ENCODE data around the gene WSCD2. TPM values are rescaled to one million over a fixed set of nuclear protein-coding genes. Genes with fewer than 3 reads are reported as not detected.

Gene WSCD2
- total RNA-seq, 2 experiments from 2014 or later, result not detected

- ChIA-PET CTCF (ENCODE audit: unreplicated experiment) (no interaction called here), POLR2A (no interaction called here)
- BruUV-seq (replicated peaks), result no TSS peak
- intact Hi-C loops (cut with micrococcal nuclease; ENCODE audit: unreplicated experiment), result no loop called here
- Histone ChIP-seq H3K36me3 (ENCODE audit: insufficient read depth, low read length) (no peaks in the 10 kb centered on the region), H3K9me2 (ENCODE audit: insufficient read depth, low read length) (no peaks in the 10 kb centered on the region), H3K4me2 (ENCODE audit: low read length) (no peak overlapping the region), H3K4me1 (ENCODE audit: insufficient read depth, low read length, poor library complexity, severe bottlenecking) (no peaks in the 10 kb centered on the region), H2AFZ (ENCODE audit: low read length) (no peak overlapping the region), H3K27ac (ENCODE audit: low read depth, low read length, poor library complexity, severe bottlenecking) (no peak overlapping the region), H4K20me1 (ENCODE audit: insufficient read depth, low read length) (no peaks in the 10 kb centered on the region), H3K79me2 (ENCODE audit: insufficient read depth, low read depth, low read length) (no peaks in the 10 kb centered on the region), H3K4me3 (ENCODE audit: low read depth, low read length, poor library complexity, severe bottlenecking) (no peak overlapping the region), H3K9me3 (ENCODE audit: low read length) (no peaks in the 10 kb centered on the region)
- no peak for TF ChIP-seq CTCF (conservative IDR thresholded peaks at IDR 0.05; ENCODE audit: low read length)
- no peak for TF ChIP-seq EZH2phosphoT487 (IDR thresholded peaks at IDR 0.05; ENCODE audit: borderline replicate concordance, low read depth, low read length)
- no peak for DNase-seq (ENCODE audit: low spot score)
Observed at GRCh38 chr12:108201808-108202207, 72.7 kb downstream of the WSCD2 start.

- BruUV-seq (replicated peaks), result no TSS peak
- CTCF ChIA-PET (ENCODE audit: unreplicated experiment), result no interaction called here
Observed at GRCh38 chr12:108204117-108204987, 75.3 kb downstream of the WSCD2 start.

More at GRCh38 chr12:108204117-108204987, 75.3 kb downstream of the WSCD2 start:
- Histone ChIP-seq H3K36me3 (ENCODE audit: insufficient read depth, low read length) (no peaks in the 10 kb centered on the region), H2AFZ (ENCODE audit: low read length) (no peak overlapping the region), H3K9me3 (ENCODE audit: low read length) (no peaks in the 10 kb centered on the region), H3K27ac (ENCODE audit: low read depth, low read length, poor library complexity, severe bottlenecking) (no peak overlapping the region), H3K79me2 (ENCODE audit: insufficient read depth, low read depth, low read length) (no peaks in the 10 kb centered on the region), H3K4me2 (ENCODE audit: low read length) (no peak overlapping the region), H3K4me1 (ENCODE audit: insufficient read depth, low read length, poor library complexity, severe bottlenecking) (no peaks in the 10 kb centered on the region), H3K9me2 (ENCODE audit: insufficient read depth, low read length) (no peaks in the 10 kb centered on the region), H3K4me3 (ENCODE audit: low read depth, low read length, poor library complexity, severe bottlenecking) (no peak overlapping the region), H4K20me1 (ENCODE audit: insufficient read depth, low read length) (no peaks in the 10 kb centered on the region)
- POLR2A ChIA-PET, result interaction anchor here (0.7 kb wide), 1 partner anchor 1394 kb away, joined by 3 read pairs; no protein-coding TSS in a partner anchor
- no peak for DNase-seq (ENCODE audit: low spot score)
- intact Hi-C loops (cut with micrococcal nuclease; ENCODE audit: unreplicated experiment), result no loop called here
- TF ChIP-seq CTCF (conservative IDR thresholded peaks at IDR 0.05; ENCODE audit: low read length) (no peak), EZH2phosphoT487 (IDR thresholded peaks at IDR 0.05; ENCODE audit: borderline replicate concordance, low read depth, low read length) (no peak)
